BLaER1 (cell line): ENCODE results near the gene TXNL4B.

Experiments
- H3K27ac ChIP-seq: shearing (Covaris generic); formaldehyde crosslinking; 2 replicates; pipeline ENCODE4 v1.8.1; 2022
- H3K27me3 ChIP-seq: shearing (Covaris generic); formaldehyde crosslinking; 2 replicates; pipeline ENCODE4 v1.8.1; 2022
- H3K36me3 ChIP-seq: shearing (Covaris generic); formaldehyde crosslinking; 2 replicates; pipeline ENCODE4 v1.8.1; 2022
- H3K4me1 ChIP-seq: shearing (Covaris generic); formaldehyde crosslinking; 2 replicates; pipeline ENCODE4 v1.8.1; 2022
- H3K4me2 ChIP-seq: shearing (Covaris generic); formaldehyde crosslinking; 2 replicates; pipeline ENCODE4 v1.8.1; 2022
- H3K4me3 ChIP-seq: shearing (Covaris generic); formaldehyde crosslinking; 2 replicates; pipeline ENCODE4 v1.8.1; 2022
- H3K9ac ChIP-seq: shearing (Covaris generic); formaldehyde crosslinking; 2 replicates; pipeline ENCODE4 v1.8.1; 2022
- H3K9me3 ChIP-seq: shearing (Covaris generic); formaldehyde crosslinking; 2 replicates; pipeline ENCODE4 v1.8.1; 2022
- H4K20me1 ChIP-seq: shearing (Covaris generic); formaldehyde crosslinking; 2 replicates; pipeline ENCODE4 v1.8.1; 2022
- Cebpa-rat ChIP-seq: shearing (Covaris generic); IDR thresholded peaks from 2 replicates; pipeline ENCODE4 v1.8.1; 2022

The TXNL4B gene

DNA sequence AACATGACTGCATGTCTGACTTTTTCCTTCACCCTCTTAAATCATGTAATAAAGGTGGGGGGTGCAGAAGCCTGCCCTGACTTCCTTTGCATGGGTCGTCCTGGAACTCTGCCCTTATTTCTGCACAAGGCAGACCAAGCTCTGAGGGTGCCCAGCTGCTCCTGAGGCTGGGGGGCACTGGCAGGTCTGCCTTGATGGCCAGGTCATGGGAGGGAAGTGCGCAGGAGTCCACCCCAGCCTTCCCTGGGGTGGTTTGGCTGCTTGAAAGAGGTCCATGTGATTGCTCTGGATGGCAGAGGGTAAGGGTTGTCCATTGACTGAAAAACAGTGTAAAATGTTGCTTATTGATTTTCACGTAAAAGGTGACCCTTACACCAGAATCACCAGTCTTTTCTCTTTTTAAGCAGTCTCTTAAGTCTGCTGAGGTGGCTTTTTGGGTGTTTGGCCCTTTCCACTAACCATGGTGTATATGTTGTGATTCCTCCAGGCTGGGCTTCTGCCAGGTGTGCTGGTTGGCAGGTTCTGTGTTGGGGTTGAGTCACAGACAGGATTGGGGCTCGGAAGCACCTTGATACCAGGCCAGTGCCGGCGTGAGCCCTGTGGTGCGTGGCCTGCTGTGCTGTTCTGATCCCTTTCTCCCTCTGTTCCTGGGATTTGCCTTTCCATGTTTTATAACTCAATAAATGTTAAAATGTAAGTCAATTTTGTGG lies 19.6 kb upstream of the TXNL4B start:
- Histone ChIP-seq H3K27ac (no peak overlapping the region), H3K4me2 (no peak overlapping the region), H3K36me3 (peaks cover 56% of the 10 kb centered on the region), H3K9me3 (peaks cover 5% of the 10 kb centered on the region; the same call in 1 of the 2 replicates), H3K9ac (no peak overlapping the region), H3K4me3 (no peak overlapping the region), H3K4me1 (no peaks in the 10 kb centered on the region), H4K20me1 (no peaks in the 10 kb centered on the region; the same call in 1 of the 2 replicates), H3K27me3 (no peaks in the 10 kb centered on the region)
- no peak for TF ChIP-seq Cebpa-rat

- Histone ChIP-seq H4K20me1 (peaks cover 5% of the 10 kb centered on the region; the same call in 1 of the 2 replicates), H3K4me3 (no peak overlapping the region), H3K4me1 (no peaks in the 10 kb centered on the region), H3K9me3 (peaks cover 5% of the 10 kb centered on the region; the same call in 1 of the 2 replicates), H3K27me3 (no peaks in the 10 kb centered on the region), H3K27ac (no peak overlapping the region), H3K4me2 (no peak overlapping the region), H3K36me3 (peaks cover 62% of the 10 kb centered on the region), H3K9ac (no peak overlapping the region)
- no peak for TF ChIP-seq Cebpa-rat
These were observed 19.0 kb upstream of the TXNL4B start for GRCh38 chr16:72112452-72112792.

GRCh38 chr16:72111657-72112451 lies 18.4 kb upstream of the TXNL4B start:
- Histone ChIP-seq H3K4me3 (no peak overlapping the region), H3K27ac (no peak overlapping the region), H3K36me3 (peaks cover 68% of the 10 kb centered on the region), H3K9ac (no peak overlapping the region), H4K20me1 (peaks cover 11% of the 10 kb centered on the region; the same call in 1 of the 2 replicates), H3K9me3 (peaks cover 5% of the 10 kb centered on the region; the same call in 1 of the 2 replicates), H3K4me2 (no peak overlapping the region), H3K27me3 (no peaks in the 10 kb centered on the region), H3K4me1 (no peaks in the 10 kb centered on the region)
- no peak for TF ChIP-seq Cebpa-rat

DNA sequence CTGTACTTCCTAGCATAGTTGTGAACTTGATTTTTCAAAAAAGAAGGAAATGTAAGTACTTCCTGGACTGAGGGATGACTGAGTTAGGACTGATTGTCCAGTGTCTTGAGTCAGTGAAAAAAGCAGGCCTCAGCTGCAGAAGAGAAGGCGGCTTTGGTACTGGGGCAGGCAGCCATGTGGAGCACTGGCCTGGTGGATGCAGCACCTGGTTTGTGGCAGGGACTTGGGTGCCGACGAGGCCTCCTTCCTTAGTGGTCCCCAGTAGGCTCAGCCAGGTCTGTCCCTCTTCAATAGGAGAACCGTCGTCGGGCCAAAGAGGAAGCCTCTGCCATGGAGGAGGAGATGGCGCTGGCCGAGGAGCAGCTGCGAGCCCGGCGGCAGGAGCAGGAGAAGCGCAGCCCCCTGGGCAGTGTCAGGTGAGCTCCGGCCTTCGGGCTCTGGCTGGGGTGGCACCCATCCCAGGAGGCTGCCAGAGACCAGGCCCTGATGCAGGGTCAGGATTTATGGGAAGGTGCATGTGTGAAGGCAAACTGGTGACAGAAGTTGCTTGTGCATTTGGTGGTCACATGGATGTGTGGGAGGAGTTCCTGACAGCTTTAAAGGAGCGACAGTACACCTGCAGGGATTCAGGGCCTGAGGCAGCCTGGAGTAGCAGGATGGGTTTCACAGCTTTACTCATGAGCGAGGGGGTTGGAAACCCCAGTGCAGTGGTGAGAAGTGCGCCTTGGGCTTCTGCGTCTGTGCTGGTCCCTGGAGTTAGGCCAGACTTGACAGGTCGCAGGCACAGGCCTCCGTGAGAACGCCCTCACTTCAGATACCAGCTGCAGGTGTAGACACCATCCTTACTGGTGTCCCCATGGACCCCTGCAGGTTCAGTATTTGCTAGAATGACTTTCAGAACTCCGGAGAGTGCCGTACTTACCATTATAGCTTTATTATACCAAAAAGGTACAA lies 17.5 kb upstream of the TXNL4B start:
- Histone ChIP-seq H3K9ac (no peak overlapping the region), H3K9me3 (peaks cover 5% of the 10 kb centered on the region; the same call in 1 of the 2 replicates), H3K36me3 (peaks cover 77% of the 10 kb centered on the region), H3K4me1 (no peaks in the 10 kb centered on the region), H3K4me2 (no peak overlapping the region), H3K4me3 (no peak overlapping the region), H3K27ac (no peak overlapping the region), H3K27me3 (no peaks in the 10 kb centered on the region), H4K20me1 (peaks cover 12% of the 10 kb centered on the region; the same call in 1 of the 2 replicates)
- no peak for TF ChIP-seq Cebpa-rat

GRCh38 chr16:72109966-72110530 lies 16.6 kb upstream of the TXNL4B start:
- no peak overlapping the region for H3K9ac ChIP-seq
- H3K36me3 ChIP-seq: peaks cover 86% of the 10 kb centered on the region
- H4K20me1 ChIP-seq: peaks cover 12% of the 10 kb centered on the region; the same call in 1 of the 2 replicates
- no peak overlapping the region for H3K4me2 ChIP-seq
- no peaks in the 10 kb centered on the region for H3K27me3 ChIP-seq
- 0 out of 2 replicates have a peak, but pooled peaks cover 5% of the 10 kb centered on the region for H3K9me3 ChIP-seq
- no peaks in the 10 kb centered on the region for H3K4me1 ChIP-seq
- H3K27ac ChIP-seq: no peak overlapping the region
- TF ChIP-seq Cebpa-rat: no peak
- no peak overlapping the region for H3K4me3 ChIP-seq

DNA sequence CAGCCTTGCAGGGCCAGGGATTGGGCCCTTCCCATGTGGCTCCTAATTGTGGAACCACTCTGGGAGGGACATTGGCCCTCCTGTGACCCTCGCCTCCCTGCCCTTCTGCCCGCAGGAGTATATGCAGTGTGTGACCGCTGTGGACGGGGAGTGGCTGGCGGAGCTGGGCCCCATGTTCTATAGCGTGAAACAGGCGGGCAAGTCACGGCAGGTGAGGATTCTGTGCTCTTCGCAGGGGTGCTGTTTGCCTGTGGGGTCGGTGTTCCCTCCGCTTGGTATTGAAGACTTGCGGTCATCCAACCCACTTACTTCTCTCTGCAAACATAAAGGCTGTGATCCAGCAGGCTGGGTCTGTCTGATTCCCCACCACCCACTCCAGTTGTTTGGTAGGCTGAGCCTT lies 15.9 kb upstream of the TXNL4B start:
- Histone ChIP-seq H3K27ac (no peak overlapping the region), H4K20me1 (peaks cover 12% of the 10 kb centered on the region; the same call in 1 of the 2 replicates), H3K4me3 (no peak overlapping the region), H3K4me1 (no peaks in the 10 kb centered on the region), H3K9ac (no peak overlapping the region), H3K4me2 (no peak overlapping the region), H3K27me3 (no peaks in the 10 kb centered on the region), H3K9me3 (no peaks in the 10 kb centered on the region), H3K36me3 (peaks cover 93% of the 10 kb centered on the region)
- TF ChIP-seq Cebpa-rat: no peak

GRCh38 chr16:72108353-72109102 lies 15.1 kb upstream of the TXNL4B start:
- Histone ChIP-seq H3K36me3 (peaks cover 100% of the 10 kb centered on the region), H4K20me1 (peaks cover 12% of the 10 kb centered on the region; the same call in 1 of the 2 replicates)

GRCh38 chr16:72107371-72107770 lies 14.0 kb upstream of the TXNL4B start:
- Histone ChIP-seq H3K4me2 (no peak overlapping the region), H3K27ac (no peak overlapping the region), H3K9me3 (no peaks in the 10 kb centered on the region), H3K4me1 (no peaks in the 10 kb centered on the region), H4K20me1 (peaks cover 12% of the 10 kb centered on the region; the same call in 1 of the 2 replicates), H3K36me3 (peaks cover 100% of the 10 kb centered on the region), H3K9ac (no peak overlapping the region), H3K4me3 (no peak overlapping the region), H3K27me3 (no peaks in the 10 kb centered on the region)
- TF ChIP-seq Cebpa-rat: no peak

More at GRCh38 chr16:72108353-72109102, 15.1 kb upstream of the TXNL4B start:
- Histone ChIP-seq H3K9me3 (no peaks in the 10 kb centered on the region), H3K9ac (no peak overlapping the region), H3K4me3 (no peak overlapping the region), H3K4me2 (no peak overlapping the region), H3K27me3 (no peaks in the 10 kb centered on the region), H3K27ac (no peak overlapping the region), H3K4me1 (no peaks in the 10 kb centered on the region)
- no peak for TF ChIP-seq Cebpa-rat
